Activated gamma-delta T cell (primary cell): ENCODE results near the gene MINDY2.

ENCODE experiments used
- DNase-seq: peaks from one replicate; lab custom pipeline; 2025; lab: John Stamatoyannopoulos, UW
- total RNA-seq, 2 donors: gene quantifications; one replicate each; lab custom pipeline; 2026; lab: John Stamatoyannopoulos, UW

The MINDY2 gene, protein sequence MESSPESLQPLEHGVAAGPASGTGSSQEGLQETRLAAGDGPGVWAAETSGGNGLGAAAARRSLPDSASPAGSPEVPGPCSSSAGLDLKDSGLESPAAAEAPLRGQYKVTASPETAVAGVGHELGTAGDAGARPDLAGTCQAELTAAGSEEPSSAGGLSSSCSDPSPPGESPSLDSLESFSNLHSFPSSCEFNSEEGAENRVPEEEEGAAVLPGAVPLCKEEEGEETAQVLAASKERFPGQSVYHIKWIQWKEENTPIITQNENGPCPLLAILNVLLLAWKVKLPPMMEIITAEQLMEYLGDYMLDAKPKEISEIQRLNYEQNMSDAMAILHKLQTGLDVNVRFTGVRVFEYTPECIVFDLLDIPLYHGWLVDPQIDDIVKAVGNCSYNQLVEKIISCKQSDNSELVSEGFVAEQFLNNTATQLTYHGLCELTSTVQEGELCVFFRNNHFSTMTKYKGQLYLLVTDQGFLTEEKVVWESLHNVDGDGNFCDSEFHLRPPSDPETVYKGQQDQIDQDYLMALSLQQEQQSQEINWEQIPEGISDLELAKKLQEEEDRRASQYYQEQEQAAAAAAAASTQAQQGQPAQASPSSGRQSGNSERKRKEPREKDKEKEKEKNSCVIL
- total RNA-seq: 54.5 to 68.9 reads per million in 2 donors

DNA sequence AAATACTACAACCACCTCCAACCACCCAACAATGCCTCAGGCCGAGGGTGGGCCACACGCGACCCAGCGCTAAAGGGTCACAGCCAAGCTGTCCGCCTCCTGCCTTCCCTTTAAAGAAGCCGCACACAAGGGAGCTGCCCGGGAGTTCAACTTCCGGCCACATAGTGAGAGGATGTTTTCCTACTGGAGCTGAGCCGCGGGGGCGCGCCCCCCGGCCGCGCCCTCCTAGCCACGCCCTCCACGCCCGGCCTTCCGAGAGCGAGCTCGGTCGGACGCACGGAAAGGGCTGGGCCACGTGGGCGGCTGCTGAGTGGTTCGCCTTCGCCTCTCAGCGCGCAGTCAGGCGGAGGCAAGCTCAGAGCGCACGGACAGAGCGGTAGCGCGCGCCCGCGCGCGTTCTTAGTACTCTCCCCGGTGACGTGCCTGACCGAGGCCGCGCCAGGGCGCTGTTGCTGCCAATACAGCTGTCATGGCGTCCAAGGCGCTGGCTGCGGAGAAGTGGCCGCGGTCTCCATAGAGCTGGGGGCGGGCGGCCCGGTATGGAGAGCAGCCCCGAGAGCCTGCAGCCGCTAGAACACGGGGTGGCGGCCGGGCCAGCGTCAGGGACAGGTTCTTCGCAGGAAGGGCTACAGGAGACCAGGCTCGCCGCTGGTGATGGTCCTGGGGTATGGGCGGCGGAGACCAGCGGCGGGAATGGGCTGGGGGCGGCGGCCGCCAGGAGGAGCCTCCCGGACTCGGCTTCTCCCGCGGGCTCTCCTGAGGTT, at the start of gene MINDY2:
Gene MINDY2 (plus strand): TSS at position 446 of the 764 bp plus-strand sequence. CDS start 94 bp downstream, at position 540.
- peak; percentile 93 for DNase-seq

- no peak for DNase-seq
Measured at GRCh38 chr15:58724466-58724865, 46.6 kb upstream of the MINDY2 start.

DNA sequence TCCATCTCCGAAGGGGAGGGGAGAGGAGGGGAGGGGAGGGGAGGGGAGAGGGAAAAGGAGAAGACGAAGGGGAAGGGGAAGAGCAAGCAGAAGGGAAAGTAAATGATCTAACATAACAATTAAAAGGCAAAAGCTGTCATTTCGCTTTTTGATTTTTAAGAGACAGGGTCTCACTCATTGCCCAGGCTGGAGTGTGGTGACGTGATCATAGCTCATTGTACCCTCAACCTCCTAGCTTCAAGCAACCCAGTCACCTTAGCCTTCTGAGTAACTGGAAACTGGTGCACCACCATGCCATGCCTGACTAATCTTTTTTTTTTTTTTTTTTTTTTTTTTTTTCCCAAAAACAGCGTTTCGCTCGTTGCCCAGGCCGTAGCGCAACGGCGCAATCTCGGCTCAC, 44.2 kb upstream of the MINDY2 start:
- no peak for DNase-seq

GRCh38 chr15:58731756-58732535, 39.2 kb upstream of the MINDY2 start:
- DNase-seq: no peak

GRCh38 chr15:58732625-58733363, 38.3 kb upstream of the MINDY2 start:
- no peak for DNase-seq

GRCh38 chr15:58734859-58735258, 36.2 kb upstream of the MINDY2 start:
- DNase-seq: no peak

DNA sequence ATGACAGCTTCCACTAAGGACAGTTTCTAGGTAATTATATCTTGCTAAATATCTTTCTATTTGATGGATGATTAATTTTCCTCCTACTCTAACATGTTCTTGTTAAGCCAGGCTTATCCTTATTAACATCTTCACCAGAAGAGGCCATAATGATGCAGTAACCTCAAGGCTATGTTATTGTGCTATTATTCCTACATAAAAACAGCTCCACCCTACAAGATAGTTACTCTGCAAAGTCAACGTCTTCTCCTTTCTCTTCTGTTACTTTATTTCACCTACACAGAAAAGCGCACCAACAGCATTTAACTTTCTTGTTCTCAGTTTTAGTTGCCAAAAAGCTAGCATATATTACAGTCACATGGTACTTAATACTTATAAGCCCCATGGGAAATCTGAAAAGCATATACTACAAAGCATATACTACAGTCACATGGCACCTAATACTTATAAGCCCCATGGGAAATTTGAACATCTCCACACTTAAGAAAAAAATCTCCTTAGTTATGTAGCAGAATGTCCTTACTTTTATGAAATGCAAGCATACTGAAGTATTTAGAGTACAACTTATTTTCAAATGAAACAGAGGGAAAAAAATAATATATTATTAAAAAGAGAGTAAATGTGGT, 35.0 kb upstream of the MINDY2 start:
- no peak for DNase-seq

GRCh38 chr15:58737298-58737697, 33.8 kb upstream of the MINDY2 start:
- DNase-seq: no peak

GRCh38 chr15:58738046-58738707, 32.9 kb upstream of the MINDY2 start:
- no peak for DNase-seq

DNA sequence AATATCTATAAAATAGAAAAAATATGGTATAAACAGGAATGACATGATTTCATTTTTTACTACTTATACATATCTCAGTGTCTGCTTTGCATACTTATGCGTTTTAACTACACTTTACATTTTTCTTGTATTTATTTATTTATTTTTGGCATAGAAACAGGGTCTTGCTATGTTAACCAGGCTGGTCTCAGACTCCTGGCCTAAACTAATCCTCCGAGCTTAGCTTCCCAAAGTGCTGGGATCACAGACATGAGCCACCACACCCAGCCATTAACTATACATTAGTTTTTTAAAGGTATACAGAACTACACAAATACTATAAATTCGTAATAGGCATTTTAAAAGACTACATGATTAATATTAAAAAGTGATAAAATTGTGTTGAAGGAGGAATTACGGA, 30.7 kb upstream of the MINDY2 start:
- no peak for DNase-seq

GRCh38 chr15:58741032-58741431, 30.1 kb upstream of the MINDY2 start:
- no peak for DNase-seq

GRCh38 chr15:58742022-58742813, 28.9 kb upstream of the MINDY2 start:
- DNase-seq: no peak

- DNase-seq: no peak
Measured at GRCh38 chr15:58742819-58743502, 28.1 kb upstream of the MINDY2 start.

DNA sequence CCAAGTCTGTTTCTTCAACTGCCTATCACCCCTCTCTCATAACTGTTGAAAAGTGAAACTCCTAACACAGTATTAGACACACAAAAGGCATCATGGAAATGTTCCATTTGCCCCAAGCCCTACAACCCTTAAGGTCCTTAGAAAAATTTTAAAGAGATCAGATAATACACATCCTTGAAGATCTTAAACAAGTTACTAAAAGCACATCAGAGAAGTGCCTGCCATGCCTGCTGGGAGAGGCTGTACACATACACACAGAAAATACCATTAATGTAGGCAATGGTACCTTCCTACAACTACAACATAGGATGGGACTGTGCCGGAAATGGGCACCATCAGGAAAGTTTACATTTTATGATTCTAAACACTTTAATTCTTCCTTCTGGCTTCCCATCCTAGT, 24.9 kb upstream of the MINDY2 start:
- no peak for DNase-seq

GRCh38 chr15:58748040-58748851, 22.9 kb upstream of the MINDY2 start:
- DNase-seq: no peak

GRCh38 chr15:58748852-58749531, 22.1 kb upstream of the MINDY2 start:
- DNase-seq: peak; percentile 34
